Dedifferentiated amniotic fluid mesenchymal stem cell (primary cell): ENCODE data around the gene CDK12.
A peak's percentile ranks its signal among the peaks of the same experiment; 100 is the strongest.
"Not testable (repeated sequence)": the region's sequence is repeated elsewhere in the genome, so short reads cannot be mapped to it uniquely, and the experiment has no call there.

Source experiments
- DNase-seq: peaks from one replicate; pipeline ENCODE4 v3.0.0-alpha.2; 2016; ENCODE audit errors: extremely low spot score

The CDK12 gene

DNA sequence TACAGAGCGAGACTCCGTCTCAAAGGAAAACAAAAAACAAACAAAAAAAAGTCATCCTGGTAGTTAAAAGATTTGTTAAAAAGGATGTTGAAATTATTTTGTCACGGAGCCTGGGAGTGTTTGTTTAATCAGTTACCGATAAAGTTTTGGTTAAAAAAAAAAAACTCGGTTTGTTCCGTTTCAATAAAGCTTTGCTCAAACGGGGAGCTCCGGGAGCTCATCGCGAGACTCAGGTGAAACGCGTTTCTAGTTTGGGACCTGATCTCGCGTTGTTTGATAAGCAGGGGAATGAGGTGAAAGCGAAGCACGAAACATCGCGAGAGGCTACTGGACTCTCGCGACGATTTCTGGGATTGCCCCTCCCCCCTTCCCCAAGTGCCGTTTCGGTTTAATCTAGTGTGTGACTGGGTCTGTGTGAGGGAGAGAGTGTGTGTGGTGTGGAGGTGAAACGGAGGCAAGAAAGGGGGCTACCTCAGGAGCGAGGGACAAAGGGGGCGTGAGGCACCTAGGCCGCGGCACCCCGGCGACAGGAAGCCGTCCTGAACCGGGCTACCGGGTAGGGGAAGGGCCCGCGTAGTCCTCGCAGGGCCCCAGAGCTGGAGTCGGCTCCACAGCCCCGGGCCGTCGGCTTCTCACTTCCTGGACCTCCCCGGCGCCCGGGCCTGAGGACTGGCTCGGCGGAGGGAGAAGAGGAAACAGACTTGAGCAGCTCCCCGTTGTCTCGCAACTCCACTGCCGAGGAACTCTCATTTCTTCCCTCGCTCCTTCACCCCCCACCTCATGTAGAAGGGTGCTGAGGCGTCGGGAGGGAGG is at the start of gene CDK12:
TSS of gene CDK12 (plus strand) at position 374 of the 813 bp plus-strand sequence. CDS start 586 bp downstream, outside the sequence.
- DNase-seq, result peak; percentile 100

DNA sequence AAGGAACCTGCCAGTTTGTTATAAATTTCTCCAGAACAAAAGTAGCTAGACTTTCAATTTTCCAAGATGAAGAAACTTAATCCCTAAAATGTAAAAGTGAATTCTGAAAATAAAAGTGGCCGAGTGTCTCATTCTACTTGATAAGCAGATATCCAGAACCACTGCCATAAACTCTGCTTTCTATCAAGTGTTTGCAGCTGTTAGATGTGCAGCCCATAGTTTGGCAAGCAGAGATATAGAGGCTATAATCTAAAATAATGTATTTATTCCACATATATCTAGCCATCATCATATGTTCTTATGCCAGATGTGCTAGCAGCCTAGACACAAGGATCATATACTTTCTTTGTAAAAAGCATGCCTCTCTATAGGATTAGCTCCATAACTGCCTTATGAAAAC is 45.1 kb upstream of the CDK12 start:
- DNase-seq, result no peak

DNA sequence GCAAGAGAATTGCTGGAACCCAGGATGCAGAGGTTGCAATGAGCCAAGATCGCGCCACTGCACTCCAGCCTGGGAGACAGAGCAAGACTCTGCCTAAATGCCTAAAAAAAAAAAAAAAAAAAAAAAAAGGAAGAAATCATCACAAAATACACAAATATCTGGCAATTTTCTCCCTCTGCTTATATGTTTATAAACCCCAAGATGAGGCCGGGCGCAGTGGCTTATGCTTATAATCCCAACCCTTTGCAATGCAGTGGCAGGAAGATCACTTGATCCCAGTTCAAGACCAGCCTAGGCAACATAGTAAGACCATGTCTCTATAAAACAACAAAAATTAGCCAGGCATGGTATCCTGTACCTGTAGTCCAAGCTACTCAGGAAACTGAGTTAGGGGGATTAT is 31.7 kb upstream of the CDK12 start:
- DNase-seq, result no peak

DNA sequence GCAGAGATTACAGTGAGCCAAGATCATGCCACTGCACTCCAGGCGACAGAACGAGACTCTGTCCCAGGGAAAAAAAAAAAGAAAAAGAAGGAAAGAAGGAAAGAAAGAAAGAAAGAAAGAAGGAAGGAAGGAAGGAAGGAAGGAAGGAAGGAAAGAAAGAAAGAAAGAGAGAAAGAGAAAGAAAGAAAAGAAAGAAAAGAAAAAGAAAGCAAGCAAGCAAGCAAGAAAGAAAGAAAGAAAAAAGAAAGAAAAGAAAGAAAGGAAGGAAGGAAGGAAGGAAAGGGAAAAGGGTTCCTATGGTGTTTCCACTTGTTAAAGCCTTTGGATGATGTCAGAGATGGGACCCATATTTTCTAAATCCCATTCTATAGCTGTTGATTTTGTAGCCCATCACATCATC is 21.4 kb upstream of the CDK12 start:
- not testable (repeated sequence) for DNase-seq

DNA sequence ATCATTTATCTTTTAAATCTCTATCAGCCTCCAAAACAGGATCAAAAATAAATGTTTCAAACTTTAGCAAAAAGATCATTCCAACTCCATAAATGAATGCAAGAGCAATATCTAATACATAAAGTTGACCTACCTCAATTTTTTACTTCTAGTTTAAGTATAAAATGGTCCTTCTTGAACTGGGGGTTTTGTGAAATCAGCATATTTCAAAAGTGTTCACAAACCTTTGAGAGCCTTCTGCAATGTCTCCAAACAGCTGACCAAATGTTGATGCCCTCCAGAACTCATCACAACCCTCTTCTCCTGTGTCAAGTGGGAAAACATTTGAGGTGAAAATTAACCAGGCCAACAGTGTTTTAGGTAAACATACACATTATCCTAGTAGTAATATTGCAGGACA is 18.0 kb upstream of the CDK12 start:
- no peak for DNase-seq

DNA sequence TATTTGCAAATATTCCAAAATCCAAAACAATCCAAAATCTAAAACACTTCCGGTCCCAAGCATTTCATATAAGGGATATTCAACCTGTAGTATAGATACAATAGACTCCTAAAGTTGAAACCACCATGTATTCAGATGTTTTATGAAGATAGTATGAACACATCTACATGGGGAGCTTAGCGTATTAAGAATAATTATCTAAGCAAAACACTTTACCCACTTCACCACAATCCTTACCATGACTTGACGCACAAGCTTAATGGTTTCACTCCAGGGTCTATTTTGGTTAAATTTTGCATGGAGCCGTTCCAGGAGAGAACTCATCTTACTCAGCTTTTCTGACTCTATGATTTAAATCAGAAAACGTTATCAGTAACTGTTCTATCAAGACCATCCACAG is 13.7 kb upstream of the CDK12 start:
- DNase-seq, result no peak

DNA sequence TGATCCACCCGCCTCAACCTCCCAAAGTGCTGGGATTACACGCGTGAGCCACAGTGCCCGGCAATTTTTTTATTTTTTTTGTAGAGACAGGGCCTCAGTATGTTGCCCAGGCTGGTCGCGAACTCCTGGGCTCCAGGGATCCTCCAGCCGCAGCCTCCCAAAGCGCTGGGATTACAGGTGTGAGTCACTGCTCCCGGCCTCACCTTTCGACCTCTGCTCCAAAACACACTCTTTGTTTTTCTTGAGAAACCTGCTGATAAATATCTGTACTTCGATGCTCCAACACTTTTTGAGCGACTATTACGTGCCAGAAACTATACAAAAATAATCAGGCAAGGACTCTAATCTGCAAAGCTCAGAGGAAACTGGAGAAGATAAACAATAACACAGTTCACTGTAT is 11.2 kb upstream of the CDK12 start:
- DNase-seq, result no peak

DNA sequence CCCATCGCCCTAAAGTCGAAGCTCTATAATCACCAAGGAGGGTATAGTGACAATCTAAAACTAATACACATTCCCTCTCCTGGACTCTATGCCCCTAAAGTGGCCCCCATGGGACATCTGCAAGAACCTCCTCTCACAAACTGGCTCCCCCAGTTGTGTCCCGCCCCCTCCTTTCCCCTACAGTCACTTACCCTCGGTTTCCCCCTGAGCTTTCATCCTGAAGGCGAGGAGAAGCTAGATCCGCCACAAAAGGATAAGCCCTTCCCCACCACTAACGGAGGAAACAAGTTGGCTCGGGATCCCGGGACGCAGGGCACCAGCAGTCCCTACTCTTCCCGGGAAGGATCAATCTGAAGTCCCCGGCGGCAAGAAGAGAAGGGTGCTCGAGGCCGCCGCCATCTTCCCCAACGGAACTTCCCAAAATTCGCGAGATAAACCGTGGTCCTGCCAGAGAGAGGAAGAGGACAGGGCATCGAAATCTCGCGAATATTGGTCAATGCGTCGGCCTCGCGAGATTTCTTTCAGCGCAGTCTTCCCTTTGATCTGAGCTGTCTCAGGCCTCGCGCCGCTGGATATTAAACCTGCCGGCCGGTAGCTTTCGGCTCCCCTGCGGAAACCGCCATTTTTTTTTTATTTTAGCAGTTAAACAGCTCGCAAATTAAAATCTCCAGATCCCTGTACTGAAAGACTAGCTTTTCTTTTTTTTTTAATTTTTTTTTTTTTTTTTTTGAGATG is 10.3 kb upstream of the CDK12 start, which contains the start of gene MED1:
TSS of gene MED1 (minus strand) at position 417 of the 735 bp plus-strand sequence. CDS start at position 216, 201 bp downstream.
- peak; percentile 98 for DNase-seq

DNA sequence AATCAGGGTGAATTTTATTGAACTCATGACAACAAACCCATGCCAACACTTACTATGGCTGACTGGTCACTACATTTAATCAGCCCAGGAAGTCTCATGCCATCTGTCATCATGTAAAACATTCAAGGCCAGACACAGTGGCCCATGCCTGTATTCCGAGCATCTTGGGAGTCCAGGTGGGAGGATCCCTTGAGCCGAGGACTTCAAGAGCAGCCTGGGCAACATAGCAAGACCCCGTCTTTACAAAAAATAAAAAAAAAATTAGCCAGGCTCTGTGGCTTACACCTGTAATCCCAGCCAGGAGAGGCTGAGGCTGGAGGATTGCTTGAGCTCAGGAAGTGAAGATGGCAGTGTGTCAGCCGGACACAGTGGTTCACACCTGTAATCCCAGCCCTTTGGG is 5.4 kb upstream of the CDK12 start:
- DNase-seq, result no peak

DNA sequence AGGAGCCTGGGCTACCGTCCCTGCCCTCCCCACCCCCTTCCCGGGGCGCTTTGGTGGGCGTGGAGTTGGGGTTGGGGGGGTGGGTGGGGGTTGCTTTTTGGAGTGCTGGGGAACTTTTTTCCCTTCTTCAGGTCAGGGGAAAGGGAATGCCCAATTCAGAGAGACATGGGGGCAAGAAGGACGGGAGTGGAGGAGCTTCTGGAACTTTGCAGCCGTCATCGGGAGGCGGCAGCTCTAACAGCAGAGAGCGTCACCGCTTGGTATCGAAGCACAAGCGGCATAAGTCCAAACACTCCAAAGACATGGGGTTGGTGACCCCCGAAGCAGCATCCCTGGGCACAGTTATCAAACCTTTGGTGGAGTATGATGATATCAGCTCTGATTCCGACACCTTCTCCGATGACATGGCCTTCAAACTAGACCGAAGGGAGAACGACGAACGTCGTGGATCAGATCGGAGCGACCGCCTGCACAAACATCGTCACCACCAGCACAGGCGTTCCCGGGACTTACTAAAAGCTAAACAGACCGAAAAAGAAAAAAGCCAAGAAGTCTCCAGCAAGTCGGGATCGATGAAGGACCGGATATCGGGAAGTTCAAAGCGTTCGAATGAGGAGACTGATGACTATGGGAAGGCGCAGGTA is 762 bp downstream of the CDK12 start:
- DNase-seq, result peak; percentile 16

DNA sequence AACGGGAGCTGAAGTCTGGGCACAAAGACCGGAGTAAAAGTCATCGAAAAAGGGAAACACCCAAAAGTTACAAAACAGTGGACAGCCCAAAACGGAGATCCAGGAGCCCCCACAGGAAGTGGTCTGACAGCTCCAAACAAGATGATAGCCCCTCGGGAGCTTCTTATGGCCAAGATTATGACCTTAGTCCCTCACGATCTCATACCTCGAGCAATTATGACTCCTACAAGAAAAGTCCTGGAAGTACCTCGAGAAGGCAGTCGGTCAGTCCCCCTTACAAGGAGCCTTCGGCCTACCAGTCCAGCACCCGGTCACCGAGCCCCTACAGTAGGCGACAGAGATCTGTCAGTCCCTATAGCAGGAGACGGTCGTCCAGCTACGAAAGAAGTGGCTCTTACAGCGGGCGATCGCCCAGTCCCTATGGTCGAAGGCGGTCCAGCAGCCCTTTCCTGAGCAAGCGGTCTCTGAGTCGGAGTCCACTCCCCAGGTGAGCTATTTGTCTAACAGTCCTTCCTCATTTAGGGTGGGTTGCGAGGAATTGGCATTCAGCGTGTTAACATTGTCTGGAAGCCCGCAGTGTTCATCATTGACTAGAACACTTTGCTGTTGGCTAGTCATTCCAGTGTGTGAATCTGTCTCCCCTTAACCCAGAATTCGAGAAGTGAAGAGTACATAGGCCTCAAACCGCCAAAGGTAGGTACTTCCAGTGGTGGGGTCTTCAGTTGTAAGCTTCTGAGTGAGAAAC is 1.5 kb downstream of the CDK12 start:
- no peak for DNase-seq

DNA sequence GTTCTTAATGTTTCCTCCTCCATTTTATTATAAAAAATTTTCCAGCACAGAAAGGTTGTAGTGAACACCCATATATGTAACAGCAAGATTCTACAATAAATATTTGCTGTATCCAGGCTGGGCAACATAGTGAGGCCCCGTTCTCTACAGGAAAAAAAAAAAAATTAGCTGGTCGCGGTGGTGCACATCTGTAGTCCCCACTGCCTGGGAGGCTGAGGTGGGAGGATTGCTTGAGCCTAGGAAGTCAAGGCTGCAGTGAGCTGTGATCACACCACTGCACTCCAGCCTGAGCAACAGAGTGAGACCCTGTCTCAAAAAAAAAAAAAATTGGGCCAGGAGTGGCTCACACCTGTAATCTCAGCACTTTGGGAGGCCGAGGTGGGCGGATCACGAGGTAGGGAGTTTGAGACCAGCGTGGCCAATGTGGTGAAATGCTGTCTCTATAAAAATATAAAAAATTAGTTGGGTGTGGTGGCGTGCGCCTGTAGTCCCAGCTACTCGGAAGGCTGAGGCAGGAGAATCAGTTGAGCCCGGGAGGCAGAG is 3.4 kb downstream of the CDK12 start:
- DNase-seq, result not testable (repeated sequence)

DNA sequence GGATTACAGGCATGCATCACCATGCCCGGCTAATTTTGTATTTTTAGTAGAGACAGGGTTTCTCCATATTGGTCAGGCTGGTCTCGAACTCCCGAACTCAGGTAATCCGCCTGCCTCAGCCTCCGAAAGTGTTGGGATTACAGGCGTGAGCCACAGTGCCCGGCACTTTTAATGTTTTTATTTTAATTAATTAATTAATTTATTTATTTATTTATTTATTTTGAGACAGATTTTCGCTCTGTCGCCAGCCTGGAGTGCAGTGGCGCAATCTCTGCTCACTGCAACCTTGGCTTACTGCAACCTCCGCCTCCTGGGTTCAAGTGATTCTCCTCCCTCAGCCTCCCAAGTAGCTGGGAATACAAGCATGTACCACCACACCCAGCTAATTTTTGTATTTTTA is 7.3 kb downstream of the CDK12 start:
- DNase-seq, result not testable (repeated sequence)

DNA sequence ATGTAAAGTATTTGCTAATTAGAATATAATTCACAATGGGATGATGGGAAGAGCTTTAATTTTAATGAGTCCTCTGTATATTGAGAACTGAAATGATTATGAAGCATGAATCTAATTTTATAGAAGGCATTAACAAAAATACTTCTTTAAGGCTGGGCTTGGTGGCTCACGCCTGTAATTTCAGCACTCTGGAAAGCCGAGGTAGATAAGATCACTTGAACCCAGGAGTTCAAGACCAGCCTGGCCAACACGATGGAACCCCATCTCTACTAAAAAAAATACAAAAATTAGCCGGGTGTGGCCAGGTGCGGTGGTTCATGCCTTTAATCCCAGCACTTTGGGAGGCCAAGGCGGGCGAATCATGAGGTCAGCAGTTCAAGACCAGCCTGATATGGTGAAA is 12.0 kb downstream of the CDK12 start:
- no peak for DNase-seq

DNA sequence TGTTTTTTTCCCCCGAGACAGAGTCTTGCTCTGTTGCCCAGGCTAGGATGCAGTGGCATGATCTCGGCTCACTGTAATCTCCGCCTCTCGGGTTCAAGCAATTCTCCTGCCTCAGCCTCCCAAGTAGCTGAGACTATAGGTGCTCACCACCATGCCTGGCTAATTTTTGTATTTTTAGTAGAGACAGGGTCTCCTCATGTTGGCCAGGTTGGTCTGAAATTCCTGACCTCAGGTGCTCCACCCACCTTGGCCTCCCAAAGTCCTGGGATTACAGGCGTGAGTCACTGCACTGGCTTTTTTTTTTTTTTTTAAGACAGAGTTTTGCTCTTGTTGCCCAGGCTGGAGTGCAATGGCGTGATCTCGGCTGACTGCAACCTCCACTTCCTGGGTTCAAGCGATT is 18.3 kb downstream of the CDK12 start:
- DNase-seq, result not testable (repeated sequence)

DNA sequence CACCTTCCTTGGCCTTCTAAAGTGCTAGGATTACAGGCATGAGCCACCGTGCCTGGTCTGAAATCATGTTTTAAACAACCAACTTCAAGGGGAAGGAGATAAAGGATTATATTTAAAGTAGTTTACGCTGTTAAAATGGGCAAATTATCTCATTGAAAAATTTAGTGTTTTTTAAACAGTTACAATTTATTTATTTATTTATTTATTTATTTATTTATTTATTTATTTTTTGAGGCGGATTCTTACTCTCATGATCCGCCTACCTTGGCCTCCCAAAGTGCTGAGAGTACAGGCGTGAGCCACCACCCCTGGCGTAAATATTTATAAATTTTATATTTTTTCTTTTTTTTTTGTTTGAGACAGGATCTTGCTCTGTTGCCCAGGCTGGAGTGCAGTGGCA is 22.2 kb downstream of the CDK12 start:
- no peak for DNase-seq

DNA sequence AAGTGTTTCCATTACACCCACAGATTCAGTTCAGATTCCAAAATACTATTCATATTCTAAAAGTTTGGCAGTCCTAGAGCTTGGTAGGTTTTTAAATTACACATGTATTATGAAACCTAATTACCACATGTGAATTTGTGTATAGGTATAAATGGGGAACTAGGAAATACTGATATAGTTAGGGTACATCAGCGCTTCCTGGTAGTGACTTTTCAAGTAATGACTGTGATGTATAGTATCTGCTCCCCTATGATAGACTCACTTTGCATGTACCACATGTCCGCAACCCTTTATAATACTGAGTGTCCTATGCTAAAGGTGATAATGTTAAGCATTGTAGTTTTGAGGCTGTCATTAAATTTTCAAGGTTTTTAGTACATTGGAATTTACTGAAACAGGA is 22.9 kb downstream of the CDK12 start:
- DNase-seq, result no peak

DNA sequence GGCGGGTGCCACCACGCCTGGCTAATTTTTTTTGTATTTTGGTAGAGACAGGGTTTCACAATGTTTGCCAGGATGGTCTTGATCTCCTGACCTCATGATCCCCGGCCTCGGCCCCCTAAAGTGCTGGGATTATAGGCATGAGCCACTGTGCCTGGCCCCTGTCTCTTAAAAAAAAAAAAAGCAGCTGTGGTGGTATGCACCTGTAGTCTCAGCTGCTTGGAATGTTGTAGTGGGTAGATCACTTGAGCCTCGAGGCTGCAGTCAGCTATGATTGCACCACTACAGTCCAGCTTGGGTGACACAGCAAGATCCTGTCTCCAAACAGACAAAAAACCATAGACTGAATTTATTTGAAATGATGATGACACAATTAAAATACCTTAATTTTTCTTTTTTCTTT is 24.3 kb downstream of the CDK12 start:
- peak; percentile 91 for DNase-seq

DNA sequence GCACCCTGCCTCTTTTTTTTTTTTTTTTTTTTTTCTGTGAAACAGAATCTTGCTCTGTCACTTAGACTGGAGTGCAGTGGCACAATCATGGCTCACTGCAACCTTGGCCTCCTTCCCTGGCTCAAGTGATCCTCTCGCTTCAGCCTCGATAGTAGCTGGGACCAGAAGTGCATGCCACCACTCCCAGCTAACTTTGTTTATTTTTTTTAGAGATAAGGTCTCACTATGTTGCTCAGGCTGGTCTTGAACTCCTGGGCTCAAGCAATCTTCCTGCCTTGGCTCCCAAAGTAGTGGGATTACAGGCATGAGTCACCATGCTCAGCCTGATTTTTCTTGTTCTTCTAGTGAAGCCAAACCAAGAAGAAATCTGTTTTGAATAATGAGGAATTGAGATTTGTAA is 25.0 kb downstream of the CDK12 start:
- peak; percentile 60 for DNase-seq

DNA sequence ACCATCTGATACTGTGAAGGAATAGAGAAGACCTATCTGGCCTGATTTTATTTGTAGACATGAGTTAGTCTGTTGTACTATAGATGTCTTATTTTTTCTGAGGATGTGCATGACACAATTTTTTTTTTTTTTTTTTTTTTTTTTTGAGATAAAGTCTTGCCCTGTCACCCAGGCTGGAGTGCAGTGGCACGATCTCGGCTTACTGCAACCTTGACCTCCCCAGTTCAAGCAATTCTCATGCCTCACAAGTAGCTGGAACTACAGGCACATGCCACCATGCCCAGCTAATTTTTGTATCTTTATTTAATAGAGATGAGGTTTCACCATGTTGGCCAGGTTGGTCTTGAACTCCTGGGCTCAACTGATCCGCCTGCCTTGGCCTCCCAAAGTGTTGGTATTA is 26.2 kb downstream of the CDK12 start:
- DNase-seq, result not testable (repeated sequence)

DNA sequence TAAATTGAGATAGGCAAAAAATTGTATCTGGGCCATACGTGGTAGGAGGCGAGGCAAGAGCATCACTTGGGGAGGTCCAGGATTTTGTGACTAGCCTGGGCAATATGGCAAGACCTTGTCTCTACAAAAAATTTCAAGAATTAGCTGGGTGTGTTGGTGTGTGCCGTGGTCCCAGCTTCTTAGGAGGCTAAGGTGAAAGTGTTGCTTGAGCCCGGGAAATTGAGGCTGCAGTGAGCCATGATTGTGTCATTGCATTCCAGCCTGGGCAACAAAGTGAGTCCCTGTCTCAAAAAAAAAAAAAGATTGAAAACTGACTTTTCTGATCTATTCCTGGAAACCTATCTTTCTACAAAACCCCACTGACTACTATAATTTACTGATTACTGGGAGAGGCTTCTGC is 26.7 kb downstream of the CDK12 start:
- DNase-seq, result no peak

DNA sequence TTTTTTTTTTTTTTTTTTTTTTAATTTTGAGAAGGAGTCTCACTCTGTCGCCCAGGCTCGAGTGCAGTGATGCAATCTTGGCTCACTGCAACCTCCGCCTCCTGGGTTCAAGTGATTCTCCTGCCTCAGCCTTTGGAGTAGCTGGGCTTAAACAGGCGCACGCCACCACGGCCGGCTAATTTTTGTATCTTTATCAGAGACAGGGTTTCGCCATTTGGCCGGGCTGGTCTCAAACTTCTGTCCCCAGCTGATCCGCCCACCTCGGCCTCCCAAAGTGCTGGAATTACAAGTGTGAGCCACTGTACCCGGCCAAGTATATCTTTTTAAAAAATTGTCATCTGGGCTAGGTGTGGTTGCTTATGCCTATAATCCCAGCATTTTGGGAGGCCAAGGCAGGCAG is 35.6 kb downstream of the CDK12 start:
- not testable (repeated sequence) for DNase-seq
